GM12865 (cell line): ENCODE data around the gene CDON.

Experiments used
- DNase-seq: peaks from one replicate; pipeline ENCODE4 v3.0.0; 2010; ENCODE audit warnings: low read depth
- H3K4me3 ChIP-seq: 2 replicates; pipeline ENCODE4 v1.5.1; 2011; ENCODE audit warnings: mild to moderate bottlenecking, low read depth, low read length, control low read depth
- TF ChIP-seq, protein P1 (sequence below): IDR thresholded peaks from 2 replicates; pipeline ENCODE4 v1.5.1; 2011; ENCODE audit warnings: low read length, control low read depth, low read depth, inconsistent platforms; ENCODE audit not compliant: insufficient read depth; ENCODE audit errors: missing control alignments

CDON gene

DNA sequence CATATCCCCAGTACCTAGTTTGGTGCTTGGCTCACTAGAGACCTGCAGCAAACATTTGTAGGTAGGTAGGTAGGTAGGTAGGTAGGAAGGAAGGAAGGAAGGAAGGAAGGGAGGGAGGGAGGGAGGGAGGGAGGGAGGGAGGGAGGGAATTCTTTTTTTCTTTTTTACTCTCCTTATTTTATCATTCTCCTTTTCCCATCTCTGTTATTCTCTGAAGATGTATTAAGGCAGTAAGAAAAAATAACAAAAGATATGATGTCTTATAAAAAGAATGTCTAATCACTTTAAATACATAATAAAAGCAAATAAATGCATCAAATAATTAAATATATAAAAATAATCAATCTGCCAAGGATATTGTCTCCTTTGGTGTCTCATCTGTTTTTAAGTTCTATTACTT is 88.4 kb downstream of the CDON start:
- H3K4me3 ChIP-seq = no peak overlapping the region
- TF ChIP-seq, protein P1, sequence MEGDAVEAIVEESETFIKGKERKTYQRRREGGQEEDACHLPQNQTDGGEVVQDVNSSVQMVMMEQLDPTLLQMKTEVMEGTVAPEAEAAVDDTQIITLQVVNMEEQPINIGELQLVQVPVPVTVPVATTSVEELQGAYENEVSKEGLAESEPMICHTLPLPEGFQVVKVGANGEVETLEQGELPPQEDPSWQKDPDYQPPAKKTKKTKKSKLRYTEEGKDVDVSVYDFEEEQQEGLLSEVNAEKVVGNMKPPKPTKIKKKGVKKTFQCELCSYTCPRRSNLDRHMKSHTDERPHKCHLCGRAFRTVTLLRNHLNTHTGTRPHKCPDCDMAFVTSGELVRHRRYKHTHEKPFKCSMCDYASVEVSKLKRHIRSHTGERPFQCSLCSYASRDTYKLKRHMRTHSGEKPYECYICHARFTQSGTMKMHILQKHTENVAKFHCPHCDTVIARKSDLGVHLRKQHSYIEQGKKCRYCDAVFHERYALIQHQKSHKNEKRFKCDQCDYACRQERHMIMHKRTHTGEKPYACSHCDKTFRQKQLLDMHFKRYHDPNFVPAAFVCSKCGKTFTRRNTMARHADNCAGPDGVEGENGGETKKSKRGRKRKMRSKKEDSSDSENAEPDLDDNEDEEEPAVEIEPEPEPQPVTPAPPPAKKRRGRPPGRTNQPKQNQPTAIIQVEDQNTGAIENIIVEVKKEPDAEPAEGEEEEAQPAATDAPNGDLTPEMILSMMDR = no peak
- no peak for DNase-seq

DNA sequence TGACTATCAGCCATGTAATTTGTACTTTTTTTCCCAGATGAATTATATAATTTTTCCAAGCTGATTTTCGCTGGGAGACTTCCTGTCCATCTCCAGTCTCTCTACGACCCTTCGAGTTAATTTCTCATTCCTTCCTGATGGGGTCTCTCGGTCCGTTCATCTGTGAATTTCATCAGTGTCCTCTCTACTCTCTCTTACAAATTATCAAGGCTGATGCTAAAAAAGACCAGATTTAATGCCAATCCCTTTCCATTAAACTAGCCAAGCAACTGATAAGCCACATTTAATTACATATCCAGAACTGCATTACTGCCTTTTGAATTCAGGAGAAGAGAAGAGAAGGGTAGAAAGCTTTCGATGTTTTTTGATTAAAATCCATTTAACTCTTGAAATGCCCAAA is 91.0 kb downstream of the CDON start:
- TF ChIP-seq, protein P1 = no peak
- DNase-seq = no peak
- H3K4me3 ChIP-seq = no peak overlapping the region

DNA sequence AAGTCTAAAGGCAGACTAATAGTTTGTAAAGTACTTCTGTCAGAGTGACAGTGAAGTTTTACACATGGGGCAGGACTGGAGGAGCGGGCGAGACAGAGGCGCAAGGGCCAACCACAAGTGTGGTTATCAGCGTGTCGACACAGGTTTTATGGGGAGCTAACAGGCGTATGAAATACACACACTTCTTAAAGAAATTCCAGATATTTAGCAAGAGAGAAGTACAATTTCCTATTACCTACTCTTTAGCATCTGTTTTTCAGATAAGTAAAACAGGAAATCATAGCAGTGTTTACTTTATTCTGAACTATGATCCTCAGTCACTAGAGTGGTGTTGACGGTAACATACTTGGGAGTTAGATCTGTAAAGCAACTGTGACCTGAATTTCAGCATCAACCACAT is 94.3 kb downstream of the CDON start:
- no peak for DNase-seq
- H3K4me3 ChIP-seq = no peak overlapping the region

DNA sequence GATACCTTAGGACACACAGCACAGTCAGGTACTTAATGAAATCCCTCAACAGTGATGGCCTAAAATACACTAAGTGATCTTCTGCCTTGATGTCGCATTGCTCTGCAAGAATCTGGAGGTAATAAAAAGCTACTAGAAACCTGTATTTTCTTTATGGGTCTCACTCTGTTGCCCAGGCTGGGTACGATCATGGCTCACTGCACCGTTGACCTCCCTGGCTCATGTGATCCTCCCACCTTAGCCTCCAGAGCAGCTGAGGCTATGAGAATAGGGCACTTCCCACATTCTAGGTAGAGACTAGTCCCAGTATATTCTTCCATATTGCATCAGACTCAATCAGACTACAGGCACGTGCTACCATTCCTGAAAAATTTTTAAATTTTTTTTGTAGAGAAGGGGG is 95.2 kb downstream of the CDON start:
- no peak for DNase-seq
- H3K4me3 ChIP-seq = no peak overlapping the region
- TF ChIP-seq, protein P1 = no peak

More for the DNA sequence above, 94.3 kb downstream of the CDON start:
- TF ChIP-seq, protein P1 = no peak

DNA sequence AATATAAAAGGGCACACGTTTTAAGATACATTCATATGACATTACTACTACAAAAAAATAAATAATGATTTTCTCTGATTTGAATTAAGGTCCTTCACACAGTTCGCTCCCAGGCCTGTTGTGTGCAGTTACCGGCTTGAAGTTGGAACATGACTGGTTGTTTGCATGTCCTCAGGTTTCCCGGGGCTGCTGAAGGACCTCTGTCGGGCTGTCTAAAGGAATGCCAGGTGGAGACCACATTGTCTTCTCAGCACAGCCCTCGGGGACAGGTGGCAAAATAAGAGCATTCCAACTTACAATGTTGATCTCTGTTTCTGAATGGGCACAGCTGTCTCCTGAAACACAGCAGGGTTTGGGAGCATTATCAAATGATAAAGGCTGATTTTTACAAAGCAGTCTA is 101.9 kb downstream of the CDON start:
- no peak overlapping the region for H3K4me3 ChIP-seq
- TF ChIP-seq, protein P1 = no peak
- no peak for DNase-seq

DNA sequence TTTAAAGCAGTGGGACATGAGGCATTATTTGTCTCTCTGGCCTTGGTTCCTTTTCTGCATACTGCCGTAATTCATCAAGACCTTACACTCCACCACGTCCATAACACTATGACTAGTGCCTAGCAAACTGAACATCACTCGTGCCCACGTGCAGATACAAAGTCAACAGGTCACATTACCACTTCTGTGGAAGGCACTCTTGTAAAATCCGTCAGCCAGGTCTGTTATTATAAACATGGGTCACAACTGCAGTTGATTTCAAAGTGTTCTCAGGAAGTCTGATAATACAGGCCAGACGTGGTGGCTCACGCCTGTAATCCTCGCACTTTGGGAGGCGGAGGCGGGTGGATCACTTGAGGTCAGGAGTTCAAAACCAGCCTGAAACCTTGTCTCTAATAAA is 102.7 kb downstream of the CDON start:
- H3K4me3 ChIP-seq = no peak overlapping the region
- TF ChIP-seq, protein P1 = no peak
- no peak for DNase-seq

DNA sequence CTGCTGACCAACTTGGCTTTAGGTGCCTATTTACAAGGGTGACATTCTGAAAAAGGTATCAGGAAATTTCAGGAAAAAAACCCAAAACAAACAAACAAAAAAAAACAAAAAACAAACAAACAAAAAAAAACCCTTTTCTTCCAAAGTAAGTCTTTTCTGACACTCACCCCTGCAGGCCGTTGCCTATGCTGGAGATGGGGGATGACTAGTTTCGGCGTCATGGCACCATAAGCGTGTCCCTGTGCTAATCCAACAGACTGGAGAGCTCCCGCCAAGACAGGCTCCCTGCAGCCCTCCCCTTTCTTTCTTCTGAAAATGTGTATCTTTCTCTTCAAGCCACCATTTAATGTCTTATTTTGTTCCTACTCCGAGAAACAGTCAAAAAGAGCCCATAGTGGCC is 103.2 kb downstream of the CDON start:
- TF ChIP-seq, protein P1 = no peak
- no peak for DNase-seq
- H3K4me3 ChIP-seq = no peak overlapping the region
